Fibroblast of skin of abdomen (primary cell): Measurements from ENCODE around the gene LNX1.

Source experiments
- DNase-seq: peaks from one replicate; pipeline ENCODE4 v3.0.0-alpha.2; 2013

Gene LNX1

DNA sequence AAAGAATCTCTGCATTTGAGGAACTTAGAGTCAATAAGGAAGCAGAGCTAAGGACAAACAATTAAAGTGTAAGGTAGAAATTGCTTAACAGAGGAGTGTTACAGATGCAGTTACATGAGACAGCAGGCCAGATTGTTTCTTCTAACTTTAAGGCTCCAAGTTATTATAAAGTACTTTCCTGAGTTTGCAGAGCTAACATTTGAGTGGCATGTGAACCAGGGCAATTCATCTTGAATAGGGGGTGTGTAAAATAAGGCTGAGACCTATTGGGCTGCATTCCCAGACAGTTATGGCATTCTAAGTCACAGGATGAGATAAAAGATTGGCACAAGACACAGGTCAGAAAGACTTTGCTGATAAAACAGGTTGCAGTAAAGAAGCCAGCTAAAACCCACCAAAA, 7.6 kb upstream of the LNX1 start:
- peak; percentile 29 for DNase-seq

DNA sequence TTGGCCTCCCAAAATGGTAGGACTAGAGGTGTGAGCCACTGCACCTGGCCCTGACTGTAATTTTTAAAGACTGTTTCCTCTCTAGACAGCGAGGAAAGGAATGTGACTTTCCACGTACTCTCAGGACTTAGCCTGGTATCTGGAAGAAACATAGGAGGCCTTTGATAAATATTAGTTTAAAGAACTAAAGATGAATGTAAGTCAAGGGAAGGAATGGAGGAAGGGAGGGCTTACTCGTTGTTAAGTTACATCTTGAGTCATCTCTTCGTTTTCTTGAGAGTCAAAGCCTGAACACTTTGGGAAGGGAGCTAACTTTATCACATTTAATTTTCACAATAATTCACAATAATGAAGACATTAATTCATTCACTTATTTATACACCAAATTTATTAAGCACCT, 7.2 kb upstream of the LNX1 start:
- no peak for DNase-seq

DNA sequence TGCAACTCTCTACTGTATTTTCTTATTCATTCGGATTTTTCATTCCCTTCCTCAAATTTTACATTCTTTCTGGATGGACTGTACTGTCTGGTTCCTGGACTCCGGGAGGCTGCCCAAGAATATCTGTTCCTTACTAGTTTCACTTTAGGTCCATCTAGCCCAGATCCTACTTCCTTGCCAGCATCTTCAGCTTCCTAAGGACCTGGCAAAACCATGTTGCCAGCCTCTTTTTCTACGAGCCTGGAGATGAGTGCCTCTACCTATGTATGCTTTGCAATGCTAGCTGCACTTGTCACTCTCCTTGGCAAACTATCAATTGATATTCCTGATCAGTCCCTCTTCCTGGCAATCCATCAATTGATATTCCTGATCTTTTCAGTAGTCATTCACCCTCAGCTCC, 5.6 kb upstream of the LNX1 start:
- DNase-seq: no peak

DNA sequence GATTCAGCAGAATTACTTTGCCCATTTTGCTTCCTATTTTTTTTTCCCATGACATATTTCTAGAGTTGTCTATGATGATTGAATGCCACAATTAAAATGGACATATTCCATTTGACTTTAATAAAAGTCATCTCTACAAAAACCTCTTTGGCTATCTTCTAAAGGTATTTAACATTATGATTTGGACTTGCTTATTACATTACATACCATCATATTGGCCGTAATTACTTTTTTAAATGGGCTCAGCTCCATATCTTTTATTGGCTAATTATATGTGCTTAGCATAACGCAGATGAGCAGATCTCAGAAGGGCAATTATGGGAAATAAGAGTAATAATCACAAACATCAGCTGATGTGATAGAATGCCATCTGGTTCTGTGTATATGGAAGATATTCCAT, 4.5 kb upstream of the LNX1 start:
- no peak for DNase-seq

DNA sequence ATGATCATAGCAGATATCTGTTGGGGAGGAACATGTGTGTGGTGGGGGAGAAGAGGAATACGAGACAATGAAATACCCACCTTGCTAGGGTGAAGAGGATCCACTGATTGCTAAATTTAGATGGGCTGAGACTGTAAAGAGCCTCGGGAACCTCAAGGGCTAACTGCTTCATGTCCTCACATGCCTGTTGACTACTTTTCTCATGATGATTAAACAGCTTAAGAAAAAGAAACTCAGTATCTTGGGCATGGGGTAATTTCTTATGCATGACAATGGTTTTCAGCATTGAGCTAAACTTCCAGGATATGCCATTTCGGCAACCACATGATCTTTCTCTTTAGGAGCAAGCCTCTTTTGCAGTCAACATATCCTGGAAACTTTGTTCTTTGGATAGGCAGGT, 3.9 kb upstream of the LNX1 start:
- no peak for DNase-seq

DNA sequence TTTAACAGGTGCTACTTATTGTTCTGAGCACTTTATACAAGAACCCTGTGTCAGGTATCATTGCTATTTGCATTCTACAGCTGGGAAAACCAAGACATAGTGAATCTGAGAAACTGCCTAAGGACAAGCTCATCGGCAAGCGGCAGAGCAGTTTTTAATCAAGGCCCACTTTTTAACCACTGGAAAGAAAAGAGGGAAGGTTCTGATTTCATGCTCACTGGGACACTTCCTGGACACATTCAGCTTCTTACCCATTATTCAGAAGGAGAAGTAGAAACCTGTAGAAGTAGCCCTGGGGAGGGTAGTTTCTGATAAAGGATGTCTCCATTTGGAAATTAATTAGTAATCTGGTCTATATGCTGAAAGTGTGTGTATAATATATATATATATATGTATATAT, 2.5 kb upstream of the LNX1 start:
- DNase-seq: no peak

- no peak for DNase-seq
Observed at GRCh38 chr4:53592686-53593501, 1.6 kb upstream of the LNX1 start.

GRCh38 chr4:53592122-53592521, 836 bp upstream of the LNX1 start:
- DNase-seq: peak; percentile 12

DNA sequence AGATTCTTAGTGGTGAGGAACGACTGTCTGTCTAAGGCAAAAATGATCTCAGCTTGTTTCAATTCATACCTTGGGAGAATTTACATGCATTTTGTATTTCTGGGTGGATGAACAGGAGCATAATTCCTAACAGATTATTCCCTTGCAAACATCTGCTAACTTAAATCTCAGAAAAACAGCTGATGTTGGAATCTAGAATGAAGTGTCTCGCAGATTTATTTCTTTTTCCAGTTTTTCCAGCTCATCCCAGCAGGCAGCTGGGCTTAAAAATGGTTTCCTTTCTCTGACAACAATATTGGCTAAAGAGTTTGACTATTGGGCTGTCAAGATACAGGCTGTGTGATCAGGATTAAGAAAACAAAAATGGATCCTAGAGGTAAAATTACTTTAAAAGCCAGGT, 1.1 kb downstream of the LNX1 start:
- DNase-seq: peak; percentile 40

- no peak for DNase-seq
Observed at GRCh38 chr4:53589511-53589910, 1.8 kb downstream of the LNX1 start.

GRCh38 chr4:53587135-53587534, 4.2 kb downstream of the LNX1 start:
- DNase-seq: peak; percentile 51

- peak; percentile 99 for DNase-seq
Observed at GRCh38 chr4:53586121-53586816, 5.0 kb downstream of the LNX1 start.

GRCh38 chr4:53584658-53585057, 6.6 kb downstream of the LNX1 start:
- DNase-seq: no peak

- peak; percentile 53 for DNase-seq
Observed at GRCh38 chr4:53583513-53583912, 7.8 kb downstream of the LNX1 start.

DNA sequence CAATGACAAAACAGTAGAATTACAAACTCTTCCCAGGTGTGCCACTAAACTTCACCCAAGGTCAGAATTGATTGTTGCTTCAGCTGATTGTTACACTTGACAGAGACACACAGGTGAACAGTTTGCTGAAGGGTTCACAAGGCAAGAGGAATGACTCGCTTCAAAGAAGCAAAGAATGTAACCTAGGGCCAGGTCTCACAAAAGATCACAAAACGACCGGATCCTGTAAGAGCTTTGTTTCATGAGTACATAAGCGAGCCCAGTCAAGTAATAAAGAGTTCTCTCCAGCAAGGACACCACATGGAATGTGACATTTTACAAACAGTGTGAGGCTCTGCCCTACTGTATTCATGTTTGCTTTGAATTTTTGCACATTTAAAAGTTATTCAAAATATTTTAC, 9.1 kb downstream of the LNX1 start:
- DNase-seq: no peak

GRCh38 chr4:53580274-53580673, 11.0 kb downstream of the LNX1 start:
- DNase-seq: no peak

DNA sequence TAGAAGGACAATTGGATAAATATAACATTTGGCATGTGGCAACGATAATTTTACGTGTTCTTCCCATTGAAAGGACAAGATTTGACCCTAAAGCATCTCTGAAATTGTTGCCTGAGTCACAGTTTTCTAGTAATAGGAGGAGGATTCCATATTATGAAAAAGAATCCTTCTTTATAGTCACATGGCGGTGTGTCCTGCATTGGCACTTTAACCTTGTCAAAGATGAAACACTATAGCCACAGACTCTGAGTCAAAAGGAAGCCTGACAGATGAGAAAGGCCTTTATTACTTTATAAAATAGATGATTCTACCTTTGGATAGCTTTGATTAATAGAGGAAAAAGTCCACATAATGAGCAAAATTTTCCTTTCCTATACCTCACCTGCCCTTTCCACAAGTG, 11.5 kb downstream of the LNX1 start:
- DNase-seq: no peak

DNA sequence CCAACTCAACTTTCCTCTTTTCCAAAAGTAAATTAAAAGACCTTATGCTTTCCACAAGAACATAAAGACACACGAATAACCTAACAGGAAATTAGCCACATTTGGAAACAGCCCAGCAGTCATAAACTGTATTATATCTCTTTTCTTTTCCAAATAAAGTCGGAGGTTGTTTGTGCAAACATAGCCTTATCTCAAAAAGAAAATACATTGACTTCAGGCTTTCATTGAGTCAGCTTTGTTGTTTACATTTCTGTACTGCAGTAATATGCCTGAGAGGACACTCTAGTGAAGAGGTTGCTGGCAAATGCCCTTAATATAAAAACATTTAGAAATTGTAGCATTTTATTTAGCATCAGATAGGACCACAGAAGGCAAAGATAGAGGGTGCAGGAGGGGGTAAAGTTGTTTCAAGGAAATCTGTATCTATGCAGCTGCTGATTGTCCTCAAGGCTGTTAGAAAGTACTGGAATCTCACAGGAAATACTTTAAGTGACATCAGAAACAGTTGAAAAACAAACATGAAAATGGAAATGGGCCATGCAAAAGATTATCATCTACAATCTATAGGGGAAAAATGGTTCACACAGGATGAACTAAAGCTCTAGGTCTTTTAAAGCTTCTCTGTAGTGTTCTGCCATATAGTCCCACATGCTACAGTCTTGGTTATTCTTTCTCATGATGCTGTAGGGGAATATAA, 14.5 kb downstream of the LNX1 start:
- DNase-seq: no peak

GRCh38 chr4:53576071-53576617, 15.1 kb downstream of the LNX1 start:
- no peak for DNase-seq

DNA sequence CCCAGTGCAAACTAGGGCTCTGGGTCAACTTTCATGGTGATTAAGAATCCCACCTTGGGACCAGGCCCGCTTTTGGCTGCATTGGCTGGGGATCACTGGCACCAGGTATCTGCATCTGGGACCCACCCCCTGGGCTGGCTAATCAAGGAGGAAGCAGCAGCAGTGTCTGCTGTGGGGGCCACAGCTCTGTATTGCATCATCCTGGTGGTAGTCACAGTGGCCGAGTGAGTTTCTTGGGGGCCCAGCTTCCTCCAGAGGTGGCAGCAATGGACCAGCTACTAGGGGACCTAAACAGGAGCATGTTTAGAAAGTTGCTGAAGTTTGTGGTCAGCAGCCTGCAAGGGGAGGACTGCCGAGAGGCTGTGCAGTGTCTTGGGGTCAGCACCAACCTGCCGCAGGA, 15.7 kb downstream of the LNX1 start:
- DNase-seq: no peak

- no peak for DNase-seq
Observed at GRCh38 chr4:53574528-53574927, 16.8 kb downstream of the LNX1 start.

DNA sequence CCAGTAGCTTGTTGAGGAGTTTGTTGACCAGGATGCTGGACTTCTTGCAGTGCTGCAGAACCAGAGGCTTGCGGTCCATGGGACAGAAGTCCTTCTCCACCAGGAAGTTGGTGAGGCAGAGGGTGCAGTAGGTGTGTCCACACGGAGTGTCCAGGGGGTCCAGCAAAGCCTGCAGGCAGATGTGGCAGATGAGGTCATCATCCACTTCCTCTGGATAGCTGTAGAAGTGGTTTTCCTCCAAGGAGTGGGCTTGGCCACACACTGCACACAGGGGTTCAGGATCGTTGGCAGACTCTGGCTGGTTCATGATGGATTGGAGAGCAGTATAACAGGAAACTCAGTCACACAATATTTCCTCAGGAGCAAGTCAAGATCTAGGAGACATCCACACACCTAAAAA, 17.6 kb downstream of the LNX1 start:
- DNase-seq: peak; percentile 37

GRCh38 chr4:53572600-53572994, 18.7 kb downstream of the LNX1 start:
- DNase-seq: no peak
